IPS-NIHi11 (cell line): ENCODE data around the gene GRIK4.
"Not testable (repeated sequence)": the region's sequence is repeated elsewhere in the genome, so short reads cannot be mapped to it uniquely, and the experiment has no call there.

ENCODE experiments used
- DNase-seq: peaks from one replicate; pipeline ENCODE4 v3.0.0; 2012; ENCODE audit warnings: mixed read lengths, low spot score

Gene GRIK4

DNA sequence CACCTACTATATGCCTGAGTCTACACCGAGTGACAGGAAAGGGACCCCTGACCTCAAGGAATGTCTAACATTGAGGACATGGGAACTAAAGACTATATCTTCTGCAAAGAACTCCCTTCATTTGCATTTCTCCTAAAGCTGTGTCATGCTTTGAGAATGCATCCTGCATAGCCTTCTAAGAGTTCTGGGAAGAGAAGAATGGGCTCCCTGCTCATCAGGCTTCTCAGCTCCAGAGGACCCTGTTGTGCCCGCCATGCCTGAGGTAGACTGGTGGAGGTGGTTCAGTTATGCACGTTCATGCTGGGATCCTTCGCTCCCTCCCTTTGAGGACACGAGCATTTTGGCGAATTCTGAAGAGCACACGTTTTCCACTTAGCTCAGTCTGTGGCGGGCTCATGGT is 63.3 kb downstream of the GRIK4 start:
- DNase-seq = no peak

DNA sequence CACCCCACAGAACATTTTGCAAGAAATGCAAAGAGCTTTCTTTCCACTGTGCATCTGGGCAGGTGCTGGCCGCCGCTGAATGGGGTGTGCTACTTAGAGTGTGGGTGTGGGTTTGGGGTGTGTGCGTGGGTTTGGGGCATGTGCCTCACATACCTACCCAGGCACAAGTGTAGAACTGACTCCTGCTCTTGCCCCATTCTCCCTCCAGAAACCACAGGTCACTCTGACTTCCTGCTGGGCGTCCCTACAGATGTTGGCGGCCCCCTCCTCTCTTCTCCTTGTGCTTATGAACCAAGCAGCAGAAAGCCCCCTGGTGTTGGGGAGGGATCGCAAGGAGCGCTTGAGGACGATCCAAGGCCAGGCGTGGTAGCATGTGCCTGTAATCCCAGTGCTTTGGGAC is 63.9 kb downstream of the GRIK4 start:
- DNase-seq = no peak

GRCh38 chr11:120576606-120577005 is 65.1 kb downstream of the GRIK4 start:
- DNase-seq = no peak

DNA sequence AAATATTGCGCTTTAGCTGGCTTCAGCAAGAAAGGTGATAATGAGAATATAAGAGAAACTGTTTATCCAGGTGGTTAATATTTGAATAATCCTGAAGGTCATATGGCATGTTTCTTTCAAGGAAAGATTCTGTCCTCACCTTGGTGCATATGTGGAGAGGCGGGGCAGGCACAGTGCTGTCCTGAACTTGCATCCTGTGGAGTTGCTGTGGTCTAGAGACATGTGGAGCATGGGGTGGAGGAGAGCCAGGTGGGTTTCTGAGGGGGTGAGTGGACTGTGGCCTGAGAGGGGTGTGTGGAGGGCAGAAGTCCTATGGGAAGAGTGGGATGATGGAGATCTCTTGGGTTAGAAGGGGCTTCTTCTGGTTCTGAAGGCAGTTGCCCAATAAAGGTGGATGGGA is 65.5 kb downstream of the GRIK4 start:
- no peak for DNase-seq

DNA sequence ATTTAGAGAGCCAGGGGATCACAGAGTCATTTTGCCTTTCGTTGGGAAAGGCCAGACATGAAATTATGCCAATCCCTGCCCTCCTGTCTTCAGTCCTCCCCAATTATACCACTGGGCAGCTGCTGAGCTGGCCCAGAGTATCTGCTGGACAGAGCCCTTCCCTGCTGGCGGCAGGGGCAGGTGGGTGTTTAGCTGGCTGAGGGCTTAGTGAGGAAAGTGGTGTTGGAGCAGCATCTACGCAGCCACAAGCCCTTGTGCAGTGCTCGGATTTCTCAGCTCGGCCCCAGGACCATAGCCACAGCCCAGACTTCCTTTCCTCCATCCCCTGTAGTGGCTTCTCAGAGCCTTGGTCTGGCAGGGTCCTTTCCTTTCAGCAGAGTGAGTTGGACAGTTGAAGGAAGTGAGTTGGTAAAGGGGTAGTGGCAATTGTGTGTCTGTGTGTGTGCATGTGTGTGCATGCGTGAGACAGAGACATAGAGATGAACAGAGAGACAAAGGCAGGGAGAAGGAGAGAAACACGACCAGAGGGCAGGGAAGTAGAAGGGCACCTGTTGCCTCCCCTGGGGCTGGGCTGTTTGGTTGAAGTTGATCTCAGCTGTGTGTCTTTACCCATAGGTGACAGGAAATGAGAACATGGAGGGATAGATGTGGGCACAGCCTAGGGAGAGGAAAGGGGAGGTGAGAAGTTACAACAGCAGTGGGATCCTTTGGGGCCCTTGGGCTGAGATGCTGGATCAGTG is 66.2 kb downstream of the GRIK4 start:
- no peak for DNase-seq

GRCh38 chr11:120578596-120579154 is 67.1 kb downstream of the GRIK4 start:
- DNase-seq = no peak

GRCh38 chr11:120579611-120580031 is 68.1 kb downstream of the GRIK4 start:
- no peak for DNase-seq

- DNase-seq = no peak
These were observed 69.8 kb downstream of the GRIK4 start for GRCh38 chr11:120581313-120581712.

GRCh38 chr11:120582535-120582934 is 71.0 kb downstream of the GRIK4 start:
- DNase-seq = not testable (repeated sequence)

DNA sequence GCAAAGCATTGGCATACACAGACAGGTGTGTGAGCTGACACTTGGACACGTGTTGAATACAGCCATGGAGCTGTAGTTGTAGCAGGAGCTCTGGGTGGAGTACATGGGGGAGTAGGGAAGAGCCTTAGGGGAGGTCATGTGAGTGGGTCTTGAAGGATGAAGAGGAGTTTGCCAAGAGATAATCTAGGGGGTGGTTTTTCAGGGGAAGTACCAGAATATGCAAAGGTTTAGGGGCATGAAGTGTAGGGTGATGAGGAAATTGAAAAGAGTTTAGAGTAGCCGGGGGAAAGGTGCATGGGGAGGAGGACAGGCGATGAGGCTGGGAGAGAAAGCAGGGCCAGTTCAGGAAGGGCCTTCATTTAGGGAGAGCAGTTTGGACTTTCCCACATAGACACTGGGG is 74.5 kb downstream of the GRIK4 start:
- no peak for DNase-seq

GRCh38 chr11:120586728-120587127 is 75.2 kb downstream of the GRIK4 start:
- DNase-seq = no peak

GRCh38 chr11:120587299-120587698 is 75.8 kb downstream of the GRIK4 start:
- DNase-seq = no peak

DNA sequence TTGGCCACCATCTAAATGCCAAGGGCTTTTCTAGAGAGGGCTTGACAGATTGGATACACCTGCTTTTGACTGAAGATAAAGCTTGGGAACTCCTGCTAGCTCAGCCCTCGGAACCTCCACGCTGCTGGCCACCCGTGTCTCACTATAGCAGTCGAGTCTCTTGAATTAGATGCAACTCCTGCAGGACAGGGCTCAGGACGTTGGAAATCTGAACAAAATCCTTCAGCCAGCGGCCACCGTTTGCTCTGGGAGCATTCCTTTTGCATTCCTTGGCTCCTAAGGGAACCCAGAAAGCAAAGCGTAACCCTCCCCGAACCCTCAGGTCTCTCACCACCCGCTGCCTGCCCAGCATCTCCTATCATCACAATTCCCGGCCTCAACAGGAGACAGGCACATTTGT is 77.8 kb downstream of the GRIK4 start:
- DNase-seq = no peak

GRCh38 chr11:120590472-120590871 is 78.9 kb downstream of the GRIK4 start:
- DNase-seq = no peak

- no peak for DNase-seq
These were observed 83.2 kb downstream of the GRIK4 start for GRCh38 chr11:120594746-120595145.

GRCh38 chr11:120595557-120595956 is 84.0 kb downstream of the GRIK4 start:
- DNase-seq = no peak

GRCh38 chr11:120597250-120598215 is 86.0 kb downstream of the GRIK4 start:
- DNase-seq = no peak

DNA sequence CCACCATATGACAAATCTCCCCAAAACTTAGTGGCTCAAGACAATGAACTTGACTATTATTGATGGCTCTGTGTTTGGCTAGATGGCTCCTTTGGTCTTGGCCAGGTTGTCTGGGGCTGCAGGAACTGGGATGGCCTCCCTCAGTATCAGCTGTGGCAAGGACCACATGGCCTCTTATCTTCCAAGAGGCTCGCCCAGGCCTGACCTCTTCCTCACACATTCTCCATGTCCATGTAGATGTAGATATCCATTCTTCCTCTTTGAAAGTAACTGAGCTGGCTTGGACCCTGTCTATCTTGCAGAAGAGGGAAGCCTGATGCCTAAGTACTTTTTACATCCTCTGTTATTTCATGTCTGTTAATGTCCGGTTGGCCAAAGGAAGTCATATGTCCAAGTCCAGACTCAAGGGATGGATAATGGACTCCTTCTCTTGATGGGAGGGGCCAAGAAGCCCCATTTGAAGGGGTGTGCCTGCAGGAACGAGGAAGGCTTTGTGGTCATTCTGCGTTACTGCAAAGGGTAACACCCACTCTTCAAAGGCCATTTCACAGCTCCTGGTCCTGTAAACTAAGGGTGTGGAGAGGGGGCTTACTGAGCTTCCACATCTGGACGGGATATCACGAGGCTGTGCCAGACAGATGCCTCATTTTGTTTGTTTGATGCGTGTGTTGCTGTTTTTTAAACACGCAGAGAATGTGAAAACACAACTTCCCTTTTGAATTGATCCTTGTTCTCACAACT is 87.1 kb downstream of the GRIK4 start:
- no peak for DNase-seq

- DNase-seq = no peak
These were observed 88.4 kb downstream of the GRIK4 start for GRCh38 chr11:120599816-120600420.

DNA sequence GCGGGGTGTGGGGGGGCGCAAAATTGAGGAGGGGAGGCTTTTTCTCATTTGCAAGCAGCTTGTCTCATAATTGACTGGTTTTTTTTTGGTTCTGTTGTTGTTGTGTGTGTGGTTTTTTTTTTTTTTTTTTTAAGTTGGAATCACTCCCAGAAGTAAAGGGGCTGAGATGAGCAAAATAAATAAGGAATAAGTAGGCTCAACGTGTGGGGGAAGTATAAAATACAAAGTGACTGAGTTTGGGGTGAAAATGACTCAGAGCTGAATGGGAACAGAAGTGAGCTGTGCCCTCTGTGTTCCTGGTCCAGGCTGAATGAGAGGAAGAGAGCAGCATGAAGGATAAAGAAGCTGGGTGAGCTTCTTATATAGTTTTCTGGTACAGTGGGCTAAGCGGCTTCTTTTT is 90.0 kb downstream of the GRIK4 start:
- DNase-seq = no peak

GRCh38 chr11:120603071-120603470 is 91.5 kb downstream of the GRIK4 start:
- no peak for DNase-seq

- no peak for DNase-seq
These were observed 93.9 kb downstream of the GRIK4 start for GRCh38 chr11:120605469-120605868.
